Calu3 (cell line): ENCODE data around the gene ZNF394. TPM values are rescaled to one million over a fixed set of nuclear protein-coding genes. Genes with fewer than 3 reads are reported as not detected.

ENCODE experiments used
- BruUV-seq: library from RNA; stranded (reverse); fragments of 400-500 nt; replicated peaks from 2 replicates; lab custom pipeline; 2021; lab: Mats Ljungman, UMichigan
- CTCF ChIA-PET: fragments of 300-600 bp; sonication (Branson Sonifier 250); formaldehyde crosslinking; loops from one replicate; lab custom pipeline; 2022; ENCODE audit warnings: antibody characterized with exemption; lab: Charles Lee
- DNase-seq: peaks from one replicate; pipeline ENCODE4 v3.0.0; 2022
- H3K27ac Mint-ChIP-seq: one replicate; pipeline ENCODE4 v1.8.0; 2022; ENCODE audit warnings: mixed read lengths; ENCODE audit not compliant: unreplicated experiment
- H3K27me3 Mint-ChIP-seq: one replicate; pipeline ENCODE4 v1.8.0; 2022; ENCODE audit warnings: mixed read lengths; ENCODE audit not compliant: unreplicated experiment
- H3K36me3 Mint-ChIP-seq: one replicate; pipeline ENCODE4 v1.8.0; 2022; ENCODE audit warnings: mild to moderate bottlenecking, moderate library complexity, mixed read lengths; ENCODE audit not compliant: insufficient read depth, unreplicated experiment
- H3K4me1 Mint-ChIP-seq: one replicate; pipeline ENCODE4 v1.8.0; 2022; ENCODE audit warnings: mild to moderate bottlenecking, low read depth, mixed read lengths; ENCODE audit not compliant: unreplicated experiment
- H3K4me3 Mint-ChIP-seq: one replicate; pipeline ENCODE4 v1.8.0; 2022; ENCODE audit warnings: mild to moderate bottlenecking, low read depth, moderate library complexity, mixed read lengths; ENCODE audit not compliant: unreplicated experiment
- H3K9me3 Mint-ChIP-seq: one replicate; pipeline ENCODE4 v1.8.0; 2022; ENCODE audit warnings: low read depth, mixed read lengths; ENCODE audit not compliant: unreplicated experiment
- CTCF ChIP-seq: fragments of 200-600 bp; IDR thresholded peaks from one replicate; pipeline ENCODE4 v1.8.0; 2022; ENCODE audit warnings: antibody characterized with exemption; ENCODE audit not compliant: unreplicated experiment
- intact Hi-C: fragments of 100-400 bp; cut with micrococcal nuclease; formaldehyde crosslinking; loops from one replicate; pipeline ENCODE4 v1.10.0; 2022; ENCODE audit not compliant: unreplicated experiment
- total RNA-seq: library from RNA; stranded (reverse); gene quantifications from 2 replicates; pipeline ENCODE4 v1.2.3, GENCODE V29; 2022

ZNF394 gene
- total RNA-seq, 1 experiment from 2014 or later, result 17.3 TPM

GRCh38 chr7:99449326-99449725, 50.8 kb downstream of the ZNF394 start:
- H3K27ac Mint-ChIP-seq, result no peak overlapping the region
- H3K9me3 Mint-ChIP-seq, result no peaks in the 10 kb centered on the region
- CTCF ChIA-PET, result no interaction called here
- TF ChIP-seq CTCF, result no peak
- H3K4me3 Mint-ChIP-seq, result no peak overlapping the region
- H3K27me3 Mint-ChIP-seq, result no peaks in the 10 kb centered on the region
- H3K36me3 Mint-ChIP-seq, result peaks cover 37% of the 10 kb centered on the region
- intact Hi-C loops, result no loop called here
- DNase-seq, result no peak
- no TSS peak for BruUV-seq
- no peaks in the 10 kb centered on the region for H3K4me1 Mint-ChIP-seq

GRCh38 chr7:99448855-99449254, 51.2 kb downstream of the ZNF394 start:
- intact Hi-C loops, result no loop called here
- Mint-ChIP-seq H3K27me3 (no peaks in the 10 kb centered on the region), H3K4me1 (no peaks in the 10 kb centered on the region), H3K36me3 (peaks cover 35% of the 10 kb centered on the region), H3K9me3 (no peaks in the 10 kb centered on the region), H3K4me3 (no peak overlapping the region), H3K27ac (no peak overlapping the region)
- DNase-seq, result no peak
- CTCF ChIA-PET, result no interaction called here
- BruUV-seq, result no TSS peak
- TF ChIP-seq CTCF, result no peak

- no peak for TF ChIP-seq CTCF
- H3K4me3 Mint-ChIP-seq, result no peak overlapping the region
- BruUV-seq, result no TSS peak
- no peak overlapping the region for H3K27ac Mint-ChIP-seq
- intact Hi-C loops, result no loop called here
- H3K36me3 Mint-ChIP-seq, result peaks cover 36% of the 10 kb centered on the region
- CTCF ChIA-PET, result interaction anchor here (0.7 kb wide), 1 partner anchor 71 kb away, joined by 4 read pairs; no protein-coding TSS in a partner anchor
- no peaks in the 10 kb centered on the region for H3K27me3 Mint-ChIP-seq
- no peaks in the 10 kb centered on the region for H3K9me3 Mint-ChIP-seq
- no peaks in the 10 kb centered on the region for H3K4me1 Mint-ChIP-seq
- DNase-seq, result peak; percentile 13
Observed at GRCh38 chr7:99447943-99448342, 52.1 kb downstream of the ZNF394 start.

GRCh38 chr7:99446096-99446495, 54.0 kb downstream of the ZNF394 start:
- BruUV-seq, result no TSS peak
- H3K4me3 Mint-ChIP-seq, result no peak overlapping the region

More at GRCh38 chr7:99446096-99446495, 54.0 kb downstream of the ZNF394 start:
- intact Hi-C loops, result no loop called here
- Mint-ChIP-seq H3K27ac (no peak overlapping the region), H3K27me3 (no peaks in the 10 kb centered on the region), H3K4me1 (no peaks in the 10 kb centered on the region), H3K9me3 (no peaks in the 10 kb centered on the region), H3K36me3 (peaks cover 40% of the 10 kb centered on the region)
- no peak for DNase-seq
- TF ChIP-seq CTCF, result no peak
- CTCF ChIA-PET, result no interaction called here

Other genes starting within 250 kb of the ZNF394 start
- 0.61 and 0.97 TPM in 2 replicates for gene MYH16, start 227.4 kb downstream of the ZNF394 start, total RNA-seq
- 146 TPM in 2 replicates for gene ARPC1A, start 174.4 kb downstream of the ZNF394 start, total RNA-seq
- 107 and 108 TPM in 2 replicates for gene ARPC1B, start 125.6 kb downstream of the ZNF394 start, total RNA-seq
- gene PDAP1, start 91.7 kb downstream of the ZNF394 start, total RNA-seq, result 83.9 and 87.2 TPM in 2 replicates
- gene BUD31, start 91.3 kb downstream of the ZNF394 start, total RNA-seq, result 62.8 and 82.7 TPM in 2 replicates
- 7.6 and 8.8 TPM in 2 replicates for gene PTCD1, start 61.5 kb downstream of the ZNF394 start, total RNA-seq
- gene CPSF4, start 61.3 kb downstream of the ZNF394 start, total RNA-seq, result 33.4 and 37.2 TPM in 2 replicates
- gene ATP5MF, start 34.1 kb downstream of the ZNF394 start, total RNA-seq, result 222 and 234 TPM in 2 replicates
- gene ZNF789, start 27.4 kb downstream of the ZNF394 start, total RNA-seq, result 17.2 and 18.9 TPM in 2 replicates
- 6.1 and 6.6 TPM in 2 replicates for gene ZKSCAN5, start 4.4 kb upstream of the ZNF394 start, total RNA-seq
- gene FAM200A, start 51.8 kb upstream of the ZNF394 start, total RNA-seq, result 3.9 and 4.1 TPM in 2 replicates
- gene ZNF655, start 58.4 kb upstream of the ZNF394 start, total RNA-seq, result not detected in 2 replicates
- not detected in 2 replicates for gene TMEM225B, start 98.0 kb upstream of the ZNF394 start, total RNA-seq
- 12.9 and 13.5 TPM in 2 replicates for gene ZSCAN25, start 116.7 kb upstream of the ZNF394 start, total RNA-seq
- 44.9 and 70.7 TPM in 2 replicates for gene CYP3A5, start 179.7 kb upstream of the ZNF394 start, total RNA-seq
- gene CYP3A7, start 234.9 kb upstream of the ZNF394 start, total RNA-seq, result 0.71 and 0.86 TPM in 2 replicates